ENCODE measurements around the gene TBC1D22A. TPM values are rescaled to one million over a fixed set of nuclear protein-coding genes. Genes with fewer than 3 reads are reported as not detected.

TBC1D22A gene
- total RNA-seq, 1 experiment from 2014 or later = 8.2 TPM

DNA sequence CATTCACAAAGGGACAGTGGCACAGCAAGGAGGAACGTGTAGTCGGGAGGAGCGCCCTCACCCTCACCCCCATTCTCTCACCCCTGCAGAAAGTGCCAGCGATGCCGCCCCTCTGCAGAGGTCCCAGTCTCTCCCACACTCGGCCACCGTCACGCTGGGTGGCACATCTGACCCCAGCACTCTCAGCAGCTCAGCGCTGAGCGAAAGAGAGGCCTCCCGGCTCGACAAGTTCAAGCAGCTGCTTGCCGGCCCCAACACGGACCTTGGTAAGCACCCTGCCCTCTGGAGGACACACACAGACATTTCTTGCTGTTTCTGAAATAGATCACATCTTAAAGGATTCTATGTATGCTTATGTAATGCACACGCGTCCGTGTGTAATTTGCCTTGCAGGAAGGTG lies 34.9 kb downstream of the TBC1D22A start:
- no peak overlapping the region for H3K4me3 ChIP-seq (ENCODE audit: insufficient read depth, low read depth, low read length)
- peaks cover 4% of the 10 kb centered on the region for H3K36me3 ChIP-seq (replicated peaks; ENCODE audit: control insufficient read depth, insufficient read depth, low read length)
- no peaks in the 10 kb centered on the region for H3K27me3 ChIP-seq (ENCODE audit: control insufficient read depth, insufficient read depth, low read length)
- peak; percentile 68 for DNase-seq

DNA sequence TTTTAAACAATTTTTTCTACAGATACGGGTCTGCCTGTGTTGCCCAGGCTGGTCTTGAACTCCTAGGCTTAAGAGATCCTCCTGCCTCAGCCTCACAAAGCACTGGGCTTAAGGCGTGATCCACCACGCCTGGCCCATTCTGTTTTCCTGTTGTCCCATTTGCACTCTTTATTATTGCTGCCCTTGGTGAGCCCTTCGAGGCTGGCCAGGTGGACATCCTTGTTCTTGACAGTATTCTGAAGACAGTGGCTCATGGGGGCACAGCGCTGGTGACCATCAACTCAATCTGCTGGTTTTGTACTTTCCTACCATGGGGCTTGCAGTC lies 35.6 kb downstream of the TBC1D22A start:
- peaks cover 4% of the 10 kb centered on the region for H3K36me3 ChIP-seq (replicated peaks; ENCODE audit: control insufficient read depth, insufficient read depth, low read length)
- DNase-seq = no peak
- H3K27me3 ChIP-seq (ENCODE audit: control insufficient read depth, insufficient read depth, low read length) = no peaks in the 10 kb centered on the region
- no peak overlapping the region for H3K4me3 ChIP-seq (ENCODE audit: insufficient read depth, low read depth, low read length)

DNA sequence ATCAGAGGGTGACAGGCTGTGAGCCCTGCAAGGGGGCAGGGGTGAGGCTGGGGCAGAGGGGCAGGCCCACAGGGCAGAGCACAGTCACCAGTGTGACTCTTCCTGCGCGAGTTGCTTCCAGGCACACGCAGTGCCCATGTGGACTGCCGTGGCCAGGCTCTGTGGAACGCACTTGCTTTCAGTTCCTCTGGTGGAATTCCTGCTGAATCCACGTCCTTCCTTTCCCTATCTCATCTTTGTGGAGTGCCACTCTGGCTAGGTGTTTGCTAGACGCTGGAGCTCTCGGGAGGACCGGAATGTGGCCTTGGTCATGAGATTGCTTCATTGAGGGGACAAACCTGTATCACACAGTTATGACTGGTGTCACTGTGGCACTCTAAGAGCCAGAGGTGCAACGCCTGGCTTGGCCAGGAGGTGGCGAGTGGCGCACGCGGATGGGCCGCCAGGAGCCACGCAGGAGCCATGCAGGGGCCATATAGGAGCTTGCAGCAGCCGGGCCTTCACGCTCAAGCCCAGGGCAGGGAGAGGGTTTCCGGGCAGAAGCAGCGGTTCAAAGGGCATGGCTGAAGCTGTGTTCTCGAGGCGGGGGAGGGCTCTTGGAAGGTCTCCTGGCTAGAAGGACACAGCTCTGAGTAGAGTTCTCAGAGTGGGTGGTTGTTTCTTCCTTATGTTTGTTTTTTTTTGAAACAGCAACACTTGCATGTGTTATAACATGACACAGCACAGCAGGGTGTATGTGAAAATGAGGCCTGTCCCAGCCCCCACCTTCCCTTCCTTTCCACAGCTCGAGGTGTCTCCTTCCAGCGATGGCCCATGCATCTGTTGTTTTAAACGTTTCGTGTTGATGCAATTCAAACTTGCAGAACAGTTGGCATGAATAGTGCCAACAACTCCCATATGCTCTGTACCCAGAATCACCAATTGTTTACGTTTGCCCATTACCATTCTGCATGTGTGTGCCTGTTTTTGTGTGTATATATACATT lies 36.2 kb downstream of the TBC1D22A start:
- Histone ChIP-seq H3K27me3 (ENCODE audit: control insufficient read depth, insufficient read depth, low read length) (no peaks in the 10 kb centered on the region), H3K4me3 (ENCODE audit: insufficient read depth, low read depth, low read length) (no peak overlapping the region), H3K36me3 (replicated peaks; ENCODE audit: control insufficient read depth, insufficient read depth, low read length) (peaks cover 4% of the 10 kb centered on the region)
- peak; percentile 92 for DNase-seq

DNA sequence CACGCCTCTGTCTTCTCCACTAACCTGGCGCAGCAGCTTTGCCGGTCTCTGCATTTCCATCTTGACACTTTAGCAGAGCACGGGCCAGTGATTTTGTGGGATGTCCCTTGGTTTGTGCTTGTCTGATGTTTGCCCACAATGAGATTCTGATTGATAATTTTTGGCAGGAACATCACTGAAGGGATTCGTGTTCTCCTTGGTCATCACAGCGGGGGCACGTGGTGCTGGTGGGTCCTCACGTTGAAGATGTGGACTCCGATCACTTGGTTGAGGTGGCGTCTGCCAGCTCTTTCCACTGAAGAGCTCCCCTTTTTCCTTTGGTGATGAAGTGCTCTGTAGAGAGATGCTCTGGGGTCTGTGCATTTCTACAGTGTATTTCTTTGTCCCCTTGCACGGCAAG lies 37.2 kb downstream of the TBC1D22A start:
- no peaks in the 10 kb centered on the region for H3K27me3 ChIP-seq (ENCODE audit: control insufficient read depth, insufficient read depth, low read length)
- H3K4me3 ChIP-seq (ENCODE audit: insufficient read depth, low read depth, low read length) = no peak overlapping the region
- no peak for DNase-seq
- H3K36me3 ChIP-seq (replicated peaks; ENCODE audit: control insufficient read depth, insufficient read depth, low read length) = peaks cover 4% of the 10 kb centered on the region

DNA sequence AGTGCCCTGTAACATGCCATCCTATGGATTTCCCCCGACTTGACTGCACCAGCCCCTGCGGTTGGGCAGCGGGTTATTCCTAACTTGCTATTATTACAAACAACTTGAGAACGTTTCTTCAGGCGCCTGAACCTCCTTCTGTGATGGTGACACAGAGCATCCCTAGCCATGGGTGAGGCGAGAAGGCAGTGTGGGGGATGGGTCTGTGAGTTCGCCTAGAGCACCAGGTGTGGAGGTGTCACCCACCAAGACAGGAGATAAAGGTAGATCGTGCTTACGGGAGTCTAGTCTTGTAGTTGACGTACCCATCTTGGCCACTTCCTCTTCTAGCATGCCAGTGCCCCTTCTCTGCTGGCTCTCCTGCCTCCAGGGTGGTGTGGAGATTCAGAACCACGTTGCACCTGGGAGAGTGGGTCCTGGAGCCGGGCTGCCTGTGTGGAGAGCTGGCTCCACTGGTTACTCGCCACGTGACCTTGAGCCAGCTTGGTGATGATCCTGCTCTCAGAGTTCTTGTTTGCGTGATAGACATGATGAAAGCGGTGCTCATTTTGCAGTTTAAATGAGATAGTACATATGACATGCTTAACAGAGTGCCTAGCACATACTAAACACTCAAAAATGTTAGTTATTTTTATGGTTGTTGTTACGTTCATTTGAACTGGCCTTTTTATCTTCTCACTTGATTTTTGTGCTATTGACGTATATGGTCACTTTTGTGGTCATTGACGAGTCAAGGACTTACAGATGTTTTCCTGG lies 37.8 kb downstream of the TBC1D22A start:
- no peak for DNase-seq
- peaks cover 4% of the 10 kb centered on the region for H3K36me3 ChIP-seq (replicated peaks; ENCODE audit: control insufficient read depth, insufficient read depth, low read length)
- H3K27me3 ChIP-seq (ENCODE audit: control insufficient read depth, insufficient read depth, low read length) = no peaks in the 10 kb centered on the region
- H3K4me3 ChIP-seq (ENCODE audit: insufficient read depth, low read depth, low read length) = no peak overlapping the region

DNA sequence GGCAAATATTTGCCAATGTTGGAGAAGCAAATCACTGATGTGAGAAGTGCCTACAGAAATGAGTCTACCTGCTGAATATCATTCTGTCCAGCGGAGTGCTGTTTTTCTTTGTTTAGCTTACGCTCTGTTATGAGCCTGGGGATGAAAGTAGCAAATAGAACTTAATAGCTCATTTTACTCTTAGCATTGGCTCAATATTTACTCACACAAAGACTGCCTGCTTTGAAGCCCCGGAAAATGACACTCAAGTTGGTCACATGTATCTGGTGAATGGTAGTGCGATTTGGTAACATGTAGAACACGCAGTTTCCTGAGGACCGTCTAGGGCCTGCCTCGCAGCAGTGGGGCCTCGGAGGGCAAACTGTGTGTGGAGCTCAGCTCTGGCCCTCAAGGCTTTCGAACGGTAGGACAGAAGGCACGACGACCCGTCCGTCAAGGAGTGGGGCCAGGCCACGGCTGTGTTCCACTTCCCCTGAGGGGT lies 38.9 kb downstream of the TBC1D22A start:
- Histone ChIP-seq H3K27me3 (ENCODE audit: control insufficient read depth, insufficient read depth, low read length) (no peaks in the 10 kb centered on the region), H3K4me3 (ENCODE audit: insufficient read depth, low read depth, low read length) (no peak overlapping the region), H3K36me3 (replicated peaks; ENCODE audit: control insufficient read depth, insufficient read depth, low read length) (peaks cover 4% of the 10 kb centered on the region)
- no peak for DNase-seq

DNA sequence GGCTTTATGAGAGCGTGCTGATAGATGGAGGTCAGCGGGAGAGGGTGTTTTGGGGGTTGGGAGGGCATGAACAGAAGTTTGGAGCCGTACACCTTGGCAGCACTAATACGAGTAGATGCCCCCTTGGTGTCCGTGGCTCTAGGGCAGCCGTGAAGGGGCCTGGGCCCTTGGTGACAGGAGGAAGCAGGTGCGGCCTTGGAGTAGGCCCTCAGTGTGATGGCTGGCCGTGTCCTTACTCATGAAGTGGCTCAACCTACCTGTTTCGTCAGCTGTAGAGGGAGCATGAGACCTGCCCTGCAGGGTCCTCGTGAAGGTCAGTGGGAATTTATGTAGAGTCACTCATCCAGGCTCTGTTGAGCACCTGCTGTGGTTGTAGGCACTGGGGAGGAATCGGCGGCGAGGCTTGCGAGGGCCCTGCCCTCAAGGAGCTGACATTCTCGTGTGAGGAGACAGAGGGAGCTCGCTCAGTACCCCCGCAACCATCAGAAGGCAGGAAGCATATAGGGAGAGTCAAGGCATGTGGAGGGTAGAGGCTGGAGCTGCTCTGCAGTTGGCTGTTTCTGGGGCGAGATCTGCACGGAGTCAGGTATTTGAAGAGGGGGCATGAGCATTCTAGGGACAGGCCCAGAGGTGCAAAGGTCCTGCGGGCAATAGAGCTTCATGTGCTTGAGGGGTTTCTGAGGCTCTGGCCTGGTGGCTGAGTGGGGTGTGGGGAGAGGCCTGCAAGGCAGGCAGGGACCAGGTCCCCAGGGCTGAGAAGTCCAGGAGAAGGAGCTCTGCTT lies 39.6 kb downstream of the TBC1D22A start:
- H3K27me3 ChIP-seq (ENCODE audit: control insufficient read depth, insufficient read depth, low read length) = no peaks in the 10 kb centered on the region
- H3K36me3 ChIP-seq (replicated peaks; ENCODE audit: control insufficient read depth, insufficient read depth, low read length) = peaks cover 4% of the 10 kb centered on the region
- H3K4me3 ChIP-seq (ENCODE audit: insufficient read depth, low read depth, low read length) = no peak overlapping the region
- no peak for DNase-seq

DNA sequence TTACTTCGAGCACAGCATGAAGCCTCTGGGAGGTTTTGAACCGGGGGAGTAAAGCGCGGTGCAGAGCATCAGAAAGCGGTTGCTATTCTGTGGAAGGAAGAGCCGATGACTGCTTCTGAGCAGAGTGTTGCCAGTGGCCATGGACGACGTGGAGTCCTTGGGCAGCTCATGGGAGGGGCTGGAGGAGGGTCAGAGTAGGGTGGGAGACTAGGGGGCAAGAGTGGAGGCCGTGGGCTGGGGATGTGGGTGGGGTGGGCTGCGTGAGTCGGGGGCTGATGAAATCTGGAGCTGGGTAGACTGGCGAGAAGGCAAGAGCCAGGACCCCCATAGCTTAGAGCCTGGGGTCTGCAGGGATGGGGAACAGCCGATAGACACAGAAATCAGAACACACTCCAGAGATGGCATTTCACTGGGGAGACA lies 40.2 kb downstream of the TBC1D22A start:
- DNase-seq = no peak
- Histone ChIP-seq H3K4me3 (ENCODE audit: insufficient read depth, low read depth, low read length) (no peak overlapping the region), H3K36me3 (replicated peaks; ENCODE audit: control insufficient read depth, insufficient read depth, low read length) (peaks cover 4% of the 10 kb centered on the region), H3K27me3 (ENCODE audit: control insufficient read depth, insufficient read depth, low read length) (no peaks in the 10 kb centered on the region)

DNA sequence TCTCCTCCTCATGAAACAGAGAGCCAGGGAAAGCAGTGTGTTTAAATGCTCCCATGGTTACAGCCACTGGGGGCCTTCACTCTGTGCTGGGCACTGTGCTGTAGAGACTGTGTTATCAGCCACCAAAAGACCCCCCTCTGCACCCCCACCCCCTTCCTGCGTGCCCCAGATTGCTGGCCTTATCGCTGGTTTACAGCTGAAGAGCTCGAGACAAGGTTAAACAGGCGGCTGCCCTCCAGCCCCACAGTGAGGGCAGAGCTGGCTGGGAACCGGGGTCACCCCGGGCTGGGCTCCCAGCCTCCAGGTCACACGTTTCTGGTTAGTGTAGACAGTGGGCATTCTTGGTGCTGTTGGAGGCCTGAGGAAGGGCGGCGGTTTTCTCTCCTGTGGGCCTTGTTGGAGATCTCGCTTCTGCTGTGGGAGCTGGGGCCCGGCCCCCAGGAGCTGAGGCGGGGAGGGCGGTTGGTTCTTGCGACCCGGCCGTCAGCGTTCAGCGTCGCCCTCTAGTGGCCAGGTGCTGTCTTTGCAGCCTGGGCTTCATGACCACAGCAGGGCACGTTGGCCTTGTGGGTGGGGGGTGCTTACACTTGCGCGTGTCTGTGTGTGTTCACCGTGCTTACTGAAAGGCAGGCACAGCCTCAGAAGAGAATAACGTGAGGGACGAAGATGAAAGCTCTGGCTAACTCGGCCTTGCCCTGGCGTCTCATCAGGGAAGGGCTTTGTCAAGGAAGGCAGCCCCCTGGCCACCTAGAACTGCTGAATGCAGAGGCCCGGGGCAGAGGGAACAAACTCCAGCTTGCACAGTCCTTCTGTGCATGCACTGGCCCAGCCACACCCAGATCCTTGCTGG lies 40.8 kb downstream of the TBC1D22A start:
- no peak overlapping the region for H3K4me3 ChIP-seq (ENCODE audit: insufficient read depth, low read depth, low read length)

DNA sequence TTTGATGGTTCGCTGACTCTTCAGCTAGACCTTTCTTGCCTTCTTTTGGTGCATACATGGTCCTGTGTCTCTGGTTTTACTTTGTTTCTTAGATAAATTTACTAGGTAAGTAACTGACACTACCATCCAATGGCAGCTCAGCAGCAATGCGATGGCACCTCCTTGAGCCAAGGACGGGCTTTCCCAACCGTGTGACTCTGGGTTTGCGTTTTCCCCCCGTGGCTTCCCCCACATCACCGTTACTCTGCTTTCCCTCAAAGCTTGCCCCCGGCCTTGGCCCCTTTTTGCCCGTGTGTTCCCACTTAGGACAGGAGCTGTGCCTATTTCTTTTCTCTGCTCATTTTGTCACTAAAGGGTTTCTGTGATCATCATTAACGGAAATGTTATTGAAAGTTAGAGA lies 41.5 kb downstream of the TBC1D22A start:
- Histone ChIP-seq H3K4me3 (ENCODE audit: insufficient read depth, low read depth, low read length) (no peak overlapping the region), H3K27me3 (ENCODE audit: control insufficient read depth, insufficient read depth, low read length) (no peaks in the 10 kb centered on the region), H3K36me3 (replicated peaks; ENCODE audit: control insufficient read depth, insufficient read depth, low read length) (peaks cover 4% of the 10 kb centered on the region)
- no peak for DNase-seq

More for the DNA sequence above, 40.8 kb downstream of the TBC1D22A start:
- H3K36me3 ChIP-seq (replicated peaks; ENCODE audit: control insufficient read depth, insufficient read depth, low read length) = peaks cover 4% of the 10 kb centered on the region
- no peaks in the 10 kb centered on the region for H3K27me3 ChIP-seq (ENCODE audit: control insufficient read depth, insufficient read depth, low read length)
- DNase-seq = peak; percentile 93

DNA sequence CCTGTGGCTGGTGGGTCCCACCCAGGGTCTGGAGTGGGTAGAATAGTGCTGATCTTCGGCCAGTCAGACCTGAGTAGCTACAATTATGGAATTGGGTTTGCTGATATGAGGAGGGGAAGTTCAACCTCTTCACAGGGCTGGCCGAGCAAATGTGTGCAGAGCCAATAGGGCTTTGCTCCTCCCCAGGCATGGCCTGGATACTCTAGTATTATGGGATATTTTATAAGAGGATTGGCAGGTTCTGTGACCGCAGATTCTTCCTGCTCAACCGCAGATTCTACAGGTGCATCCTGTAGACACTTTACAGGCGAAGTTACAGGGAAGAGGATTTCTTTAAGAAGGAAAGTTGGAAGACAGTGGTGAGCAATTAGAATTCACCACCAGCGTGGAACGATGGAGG lies 44.3 kb downstream of the TBC1D22A start:
- H3K27me3 ChIP-seq (ENCODE audit: control insufficient read depth, insufficient read depth, low read length) = no peaks in the 10 kb centered on the region
- no peak for DNase-seq
- no peaks in the 10 kb centered on the region for H3K36me3 ChIP-seq (replicated peaks; ENCODE audit: control insufficient read depth, insufficient read depth, low read length)
- H3K4me3 ChIP-seq (ENCODE audit: insufficient read depth, low read depth, low read length) = no peak overlapping the region

DNA sequence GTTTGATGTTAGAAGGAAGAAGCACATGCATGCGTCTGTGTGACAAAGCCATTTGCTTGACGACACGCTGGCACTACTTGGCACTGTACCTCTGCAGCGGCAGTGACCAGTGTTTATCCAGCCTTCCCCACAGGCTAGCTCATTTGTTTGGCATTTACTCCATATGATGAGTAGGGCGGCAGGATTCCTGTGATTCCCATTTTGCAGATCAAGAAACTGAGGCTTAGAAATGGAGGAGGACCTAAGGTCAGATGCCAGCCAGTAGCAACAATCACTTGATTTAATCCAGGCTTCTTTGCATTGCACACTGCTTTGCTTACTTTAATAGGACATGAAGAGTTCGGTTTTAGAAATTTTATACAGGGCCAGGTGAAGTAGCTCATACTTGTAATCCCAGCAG lies 45.0 kb downstream of the TBC1D22A start:
- Histone ChIP-seq H3K27me3 (ENCODE audit: control insufficient read depth, insufficient read depth, low read length) (no peaks in the 10 kb centered on the region), H3K4me3 (ENCODE audit: insufficient read depth, low read depth, low read length) (no peak overlapping the region), H3K36me3 (replicated peaks; ENCODE audit: control insufficient read depth, insufficient read depth, low read length) (no peaks in the 10 kb centered on the region)
- DNase-seq = no peak

DNA sequence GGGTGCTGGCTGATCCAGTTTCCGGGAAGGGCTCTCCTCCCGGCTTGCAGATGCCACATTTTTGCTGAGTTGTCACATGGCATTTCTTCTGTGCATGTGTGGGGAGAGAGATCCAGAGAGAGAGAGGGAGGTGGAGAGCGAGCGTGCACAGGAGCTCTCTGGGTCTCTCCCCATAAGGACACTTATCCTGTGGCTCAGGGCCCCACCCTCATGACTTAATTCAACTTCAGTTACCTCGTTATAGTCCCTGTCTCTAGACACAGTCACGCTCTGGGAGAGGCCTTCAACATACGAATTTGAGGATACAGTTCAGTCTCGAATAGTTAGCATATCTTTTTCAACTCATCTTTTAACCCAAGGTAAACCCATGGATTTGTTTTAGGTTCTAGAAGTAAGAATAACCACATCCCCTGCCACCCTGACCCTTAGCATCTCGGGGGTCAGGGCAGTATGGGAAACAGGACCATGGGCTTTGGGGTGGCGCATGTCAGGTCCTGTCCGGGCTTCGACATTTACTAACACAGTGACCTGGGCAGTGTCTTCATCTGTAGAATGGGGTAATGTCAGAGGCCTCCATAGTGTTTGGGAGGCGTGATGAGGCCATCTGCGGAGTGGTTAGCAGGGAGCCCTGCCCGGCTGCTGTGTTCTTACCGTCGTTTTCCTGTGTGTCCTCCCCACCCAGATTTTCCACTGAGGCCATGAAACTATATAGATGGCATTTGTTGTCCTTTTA lies 46.9 kb downstream of the TBC1D22A start:
- H3K27me3 ChIP-seq (ENCODE audit: control insufficient read depth, insufficient read depth, low read length) = no peaks in the 10 kb centered on the region
- H3K4me3 ChIP-seq (ENCODE audit: insufficient read depth, low read depth, low read length) = no peak overlapping the region
- no peaks in the 10 kb centered on the region for H3K36me3 ChIP-seq (replicated peaks; ENCODE audit: control insufficient read depth, insufficient read depth, low read length)
- DNase-seq = no peak
